ENCODE data around the gene FREM3. TPM values are rescaled to one million over a fixed set of nuclear protein-coding genes. Genes with fewer than 3 reads are reported as not detected.

FREM3 gene
- total and polyA plus RNA-seq, 2 of the 8 experiments (the other 6 are each of a cell fraction or from before 2014, with no cell fraction given), result 0.03 to 0.11 TPM

- TF ChIP-seq, protein P1, sequence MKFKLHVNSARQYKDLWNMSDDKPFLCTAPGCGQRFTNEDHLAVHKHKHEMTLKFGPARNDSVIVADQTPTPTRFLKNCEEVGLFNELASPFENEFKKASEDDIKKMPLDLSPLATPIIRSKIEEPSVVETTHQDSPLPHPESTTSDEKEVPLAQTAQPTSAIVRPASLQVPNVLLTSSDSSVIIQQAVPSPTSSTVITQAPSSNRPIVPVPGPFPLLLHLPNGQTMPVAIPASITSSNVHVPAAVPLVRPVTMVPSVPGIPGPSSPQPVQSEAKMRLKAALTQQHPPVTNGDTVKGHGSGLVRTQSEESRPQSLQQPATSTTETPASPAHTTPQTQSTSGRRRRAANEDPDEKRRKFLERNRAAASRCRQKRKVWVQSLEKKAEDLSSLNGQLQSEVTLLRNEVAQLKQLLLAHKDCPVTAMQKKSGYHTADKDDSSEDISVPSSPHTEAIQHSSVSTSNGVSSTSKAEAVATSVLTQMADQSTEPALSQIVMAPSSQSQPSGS (IDR thresholded peaks at IDR 0.05; ENCODE audit: low read length), result no peak
- TF ChIP-seq KDM4A (IDR thresholded peaks at IDR 0.05; ENCODE audit: low read depth, low read length, severe bottlenecking) (no peak), HDAC2 (IDR thresholded peaks at IDR 0.05; ENCODE audit: borderline replicate concordance in 1 of 2, low read depth in 2 of 2, low read length in 2 of 2) (no peak), POLR2A (IDR thresholded peaks at IDR 0.05; ENCODE audit: control extremely low read depth in 1 of 2, low read depth in 2 of 2, low read length in 2 of 2) (no peak), ZNF274 (IDR thresholded peaks at IDR 0.05; ENCODE audit: borderline replicate concordance, extremely low read depth, low read length) (no peak), BACH1 (IDR thresholded peaks at IDR 0.05; ENCODE audit: low read length) (no peak), RFX5 (IDR thresholded peaks at IDR 0.05; ENCODE audit: borderline replicate concordance, low read depth, low read length) (no peak)
These were observed 11.7 kb upstream of the FREM3 start (continued) for GRCh38 chr4:143712155-143712550.
